GM18519 (cell line): Measurements from ENCODE around the gene PXYLP1.
"Not testable (repeated sequence)": the region's sequence is repeated elsewhere in the genome, so short reads cannot be mapped to it uniquely, and the experiment has no call there.

ENCODE experiments used
- ATAC-seq: cut with Tn5 transposase; IDR thresholded peaks from one replicate; pipeline ENCODE4 v1.9.1; 2021; ENCODE audit warnings: mild to moderate bottlenecking, moderate library complexity; ENCODE audit not compliant: unreplicated experiment, low FRiP score

PXYLP1 gene, protein sequence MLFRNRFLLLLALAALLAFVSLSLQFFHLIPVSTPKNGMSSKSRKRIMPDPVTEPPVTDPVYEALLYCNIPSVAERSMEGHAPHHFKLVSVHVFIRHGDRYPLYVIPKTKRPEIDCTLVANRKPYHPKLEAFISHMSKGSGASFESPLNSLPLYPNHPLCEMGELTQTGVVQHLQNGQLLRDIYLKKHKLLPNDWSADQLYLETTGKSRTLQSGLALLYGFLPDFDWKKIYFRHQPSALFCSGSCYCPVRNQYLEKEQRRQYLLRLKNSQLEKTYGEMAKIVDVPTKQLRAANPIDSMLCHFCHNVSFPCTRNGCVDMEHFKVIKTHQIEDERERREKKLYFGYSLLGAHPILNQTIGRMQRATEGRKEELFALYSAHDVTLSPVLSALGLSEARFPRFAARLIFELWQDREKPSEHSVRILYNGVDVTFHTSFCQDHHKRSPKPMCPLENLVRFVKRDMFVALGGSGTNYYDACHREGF

DNA sequence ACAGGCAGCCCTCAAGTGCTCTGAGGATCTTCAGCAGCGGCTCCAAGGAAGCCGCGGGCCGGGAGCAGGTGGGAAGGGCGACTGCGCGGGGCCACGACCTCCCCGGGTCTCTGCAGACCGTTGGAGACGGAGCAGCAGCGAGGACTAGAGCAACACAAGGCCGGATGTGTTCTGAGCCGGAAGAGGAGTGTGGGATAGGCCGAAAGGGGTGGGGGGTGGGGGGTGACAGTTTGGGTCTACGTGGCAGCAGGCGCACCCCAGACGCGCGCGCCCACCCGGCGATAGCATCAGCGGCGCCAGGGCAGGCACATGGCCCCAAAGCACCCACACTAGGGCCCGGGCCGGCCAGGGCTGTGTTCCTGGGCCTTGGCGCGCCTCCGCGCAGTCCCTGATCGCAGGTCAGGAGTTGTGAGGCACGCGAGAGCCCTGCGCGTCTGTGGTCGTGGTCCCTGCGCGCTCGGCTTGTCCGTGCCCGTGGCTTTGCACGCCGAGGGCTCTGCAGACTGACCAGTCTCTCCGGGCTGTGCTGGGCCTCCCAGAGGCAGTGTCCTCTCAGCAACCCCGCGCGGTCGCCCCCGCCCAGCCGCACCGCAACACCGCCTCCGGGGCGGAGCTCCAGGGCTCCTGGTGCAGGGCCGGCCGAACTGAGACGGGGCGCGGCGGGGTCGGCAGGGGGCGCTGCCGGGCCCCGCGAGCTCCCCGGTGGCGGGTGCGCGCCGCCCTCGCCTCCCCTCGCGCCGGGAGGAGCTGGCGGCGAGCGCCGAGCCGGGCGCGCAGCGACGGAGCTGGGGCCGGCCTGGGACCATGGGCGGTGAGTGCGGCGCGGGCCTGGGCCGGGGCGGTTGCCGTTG is at the start of gene PXYLP1:
PXYLP1 (plus strand) TSS at position 725 of the 851 bp plus-strand sequence. CDS start 28,351 bp downstream, outside the sequence.
- ATAC-seq, result peak; percentile 93

DNA sequence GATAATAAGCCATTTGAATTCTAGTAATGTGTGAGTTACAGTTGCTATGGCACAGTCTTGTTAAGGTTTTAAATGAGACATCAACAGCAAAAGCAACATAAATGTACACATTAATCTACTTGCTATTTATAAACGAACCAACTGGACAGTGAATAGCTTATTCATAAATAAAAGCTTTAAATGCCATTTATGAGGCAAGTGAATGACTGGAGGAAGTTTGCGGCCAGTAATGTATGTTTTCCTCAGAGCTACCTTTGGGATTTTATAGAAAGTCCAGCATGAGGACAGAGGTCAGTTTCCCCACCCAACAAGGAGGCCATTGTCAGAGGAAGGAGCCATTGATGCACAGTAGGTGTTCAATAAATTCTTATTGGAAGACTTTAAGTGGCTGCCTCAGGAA is 48.0 kb upstream of the PXYLP1 start:
- ATAC-seq, result no peak

DNA sequence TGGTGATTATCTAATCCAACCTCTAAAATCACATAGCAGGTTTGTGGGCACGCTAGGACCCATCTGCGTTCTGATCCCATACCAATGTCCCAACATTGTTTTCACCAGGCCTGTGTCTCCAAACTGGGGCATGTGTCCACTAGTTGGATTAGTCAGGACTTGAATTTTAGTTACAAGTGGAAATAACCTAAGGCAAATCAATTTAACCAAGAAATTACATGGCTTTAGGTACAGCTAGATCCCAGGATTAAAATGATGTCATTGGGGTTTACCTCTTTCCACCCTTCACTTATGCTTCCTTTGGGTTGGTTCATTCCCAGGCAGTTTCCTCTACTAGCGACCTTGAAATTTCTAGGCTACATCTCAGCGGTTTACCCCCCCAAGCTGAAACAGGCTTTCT is 47.2 kb upstream of the PXYLP1 start:
- no peak for ATAC-seq

DNA sequence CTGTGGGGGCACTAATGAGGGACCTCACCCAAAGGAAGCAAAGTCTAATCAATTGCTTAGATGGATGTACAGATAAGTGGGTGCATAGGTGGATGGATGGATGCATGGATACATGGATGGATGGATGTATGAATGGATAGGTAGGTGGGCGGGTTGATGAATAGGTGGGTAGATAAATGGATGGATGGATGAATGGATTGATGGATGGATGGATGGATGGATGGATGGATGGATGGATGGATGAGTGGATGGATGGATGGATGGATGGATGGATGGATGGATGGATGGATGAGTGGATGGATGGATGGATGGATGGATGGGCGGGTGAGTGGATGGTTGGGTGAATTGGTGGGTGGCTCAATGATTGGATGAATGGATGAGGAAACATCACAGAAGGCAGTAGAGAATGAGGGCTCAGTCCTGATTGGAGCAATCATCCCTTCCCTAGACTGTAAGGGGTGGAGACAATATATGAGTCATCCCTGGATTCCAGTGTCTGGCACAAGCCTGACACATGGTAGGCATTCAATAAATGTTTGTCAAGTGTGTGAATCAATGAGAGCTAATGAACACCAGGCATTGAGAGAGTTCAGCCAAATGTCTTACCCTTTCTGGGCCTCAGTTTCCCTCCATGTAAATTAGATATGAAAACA is 40.4 kb upstream of the PXYLP1 start:
- no peak for ATAC-seq

DNA sequence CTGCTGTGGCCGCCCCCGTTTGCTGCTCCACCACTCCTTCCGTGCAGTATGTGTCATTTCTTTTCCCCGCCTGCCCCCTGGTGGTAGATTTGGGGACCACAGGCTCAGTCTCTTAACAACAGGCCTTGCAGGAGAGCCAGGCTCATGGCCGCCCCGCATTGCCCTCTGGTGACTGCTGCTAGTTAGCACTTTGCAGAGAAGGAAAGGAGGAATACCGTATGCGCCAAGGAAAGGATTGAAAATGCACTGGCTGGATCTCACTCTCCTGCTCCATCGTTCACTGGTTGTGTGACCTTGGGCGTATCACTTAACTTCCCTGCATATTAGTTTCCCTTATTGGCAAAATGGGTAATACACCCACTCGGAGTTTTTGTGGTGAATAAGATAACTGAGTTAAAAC is 39.3 kb upstream of the PXYLP1 start:
- ATAC-seq, result peak; percentile 99

DNA sequence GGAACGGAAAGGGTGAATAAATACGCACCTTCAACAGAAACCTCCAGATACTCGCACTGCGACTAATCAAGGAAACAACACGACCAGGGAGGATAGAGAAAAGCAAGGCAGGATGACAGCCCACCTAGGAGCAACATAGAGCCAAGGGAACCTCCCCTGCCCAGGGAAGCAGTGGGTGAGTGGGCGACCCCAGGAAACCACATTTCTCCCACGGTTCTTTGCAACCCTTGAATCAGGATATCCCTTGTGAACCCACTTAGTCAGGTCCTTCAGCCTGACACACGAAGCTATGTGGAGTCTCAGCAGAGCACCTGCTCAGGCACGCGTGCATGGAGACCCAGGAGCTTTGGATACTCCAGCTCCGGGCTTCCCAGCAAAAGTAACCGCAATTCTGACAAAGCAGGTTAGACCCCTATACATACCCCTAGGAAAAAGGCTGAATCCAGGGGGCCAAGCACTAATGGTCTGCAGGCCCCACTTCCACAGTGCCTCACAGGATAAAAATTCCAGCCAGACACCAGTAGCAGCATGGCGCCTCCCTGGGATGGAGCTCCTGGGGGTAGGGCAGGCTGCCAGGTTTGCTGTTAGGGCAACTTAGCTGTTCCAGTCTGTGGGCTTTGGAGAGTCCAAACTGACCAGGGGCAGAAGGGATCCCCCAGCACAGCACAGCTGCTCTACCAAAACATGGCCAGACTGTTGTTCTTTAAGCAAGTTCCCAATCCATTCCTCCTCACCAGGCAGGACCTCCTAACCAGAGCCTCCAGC is 38.4 kb upstream of the PXYLP1 start:
- no peak for ATAC-seq

DNA sequence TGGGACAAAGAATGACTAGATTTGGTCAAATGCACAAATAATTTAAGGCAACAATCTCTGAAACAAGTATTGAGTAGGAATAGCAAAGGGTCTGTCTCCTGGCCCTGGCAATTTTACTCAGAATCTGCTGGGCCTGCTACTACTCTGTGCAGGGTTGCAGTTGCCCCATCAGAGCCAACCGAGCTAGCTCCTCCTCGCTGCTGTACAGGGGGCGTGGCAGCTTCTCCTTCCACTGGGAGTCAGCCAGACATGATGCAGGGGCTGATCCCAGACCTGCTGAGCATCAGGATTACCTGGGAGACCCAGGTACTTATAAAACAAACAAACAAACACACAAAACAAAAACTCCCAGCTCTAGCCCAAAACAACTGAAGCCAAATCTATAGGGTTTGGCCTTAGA is 30.5 kb upstream of the PXYLP1 start:
- no peak for ATAC-seq

DNA sequence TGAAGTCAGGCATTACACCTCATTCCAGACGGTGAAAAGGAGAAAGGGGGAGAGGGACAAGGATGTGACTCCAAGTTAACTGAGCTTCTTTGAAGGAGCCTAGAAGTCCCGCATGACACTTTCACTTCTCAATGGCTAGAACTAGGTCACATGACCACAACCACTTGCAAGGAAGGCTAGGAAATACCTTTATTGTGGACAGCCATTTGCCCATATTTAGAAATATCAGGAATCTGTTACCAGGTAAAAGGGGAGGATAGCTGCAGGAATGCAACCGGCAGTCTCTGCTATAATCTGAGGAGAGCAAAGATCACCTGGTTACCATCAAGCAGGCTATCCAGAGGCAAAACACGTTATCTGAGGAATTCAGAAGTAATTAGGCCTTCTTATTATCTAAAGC is 28.9 kb upstream of the PXYLP1 start:
- ATAC-seq, result no peak

DNA sequence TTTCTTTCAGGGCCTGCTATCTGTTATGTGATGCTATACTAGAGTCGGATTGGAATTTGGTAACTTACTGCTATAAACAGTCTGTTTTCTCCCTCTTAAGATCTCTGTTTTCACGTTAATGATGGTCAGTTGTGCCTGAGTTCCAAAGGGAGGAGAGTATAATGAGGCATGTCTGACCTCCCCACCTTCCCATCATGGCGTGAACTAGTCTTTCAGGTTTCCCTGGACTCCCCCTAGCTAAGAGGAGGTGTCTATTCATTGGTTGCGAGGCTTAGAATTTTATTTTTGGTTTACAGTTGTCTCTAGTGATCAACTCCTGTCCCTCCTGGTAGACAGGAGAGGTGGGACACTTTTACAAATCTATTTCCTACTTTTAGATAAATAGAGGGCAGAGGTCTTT is 27.8 kb upstream of the PXYLP1 start:
- no peak for ATAC-seq

DNA sequence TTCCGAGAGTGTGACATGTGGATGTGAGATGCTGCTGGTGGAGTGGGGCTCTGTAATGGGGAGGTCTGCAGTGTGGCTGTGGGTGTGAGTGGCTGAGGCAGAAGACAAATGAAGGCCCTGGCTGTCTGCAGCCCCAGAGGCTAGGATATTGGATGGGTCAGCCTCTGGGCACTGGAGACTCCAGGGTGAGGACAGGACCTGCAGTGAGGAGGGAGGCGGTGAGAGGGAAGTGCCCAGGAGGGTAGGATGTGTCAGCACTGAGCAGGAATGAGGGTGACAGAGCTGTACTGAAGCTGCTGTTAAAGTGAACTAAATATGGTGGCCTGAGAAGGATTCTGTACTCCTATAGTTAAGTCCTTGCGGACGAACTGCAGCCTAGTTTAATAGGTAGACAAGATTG is 27.3 kb upstream of the PXYLP1 start:
- ATAC-seq, result no peak

DNA sequence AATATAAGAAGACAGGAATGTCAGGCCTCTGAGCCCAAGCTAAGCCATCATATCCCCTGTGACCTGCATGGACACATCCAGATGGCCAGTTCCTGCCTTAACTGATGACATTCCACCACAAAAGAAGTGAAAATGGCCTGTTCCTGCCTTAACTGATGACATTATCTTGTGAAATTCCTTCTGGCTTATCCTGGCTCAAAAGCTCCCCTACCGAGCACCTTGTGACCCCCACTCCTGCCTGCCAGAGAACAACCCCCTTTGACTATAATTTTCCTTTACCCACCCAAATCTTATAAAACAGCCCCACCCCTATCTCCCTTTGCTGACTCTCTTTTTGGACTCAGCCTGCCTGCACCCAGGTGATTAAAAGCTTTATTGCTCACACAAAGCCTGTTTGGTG is 20.3 kb upstream of the PXYLP1 start:
- ATAC-seq, result not testable (repeated sequence)

DNA sequence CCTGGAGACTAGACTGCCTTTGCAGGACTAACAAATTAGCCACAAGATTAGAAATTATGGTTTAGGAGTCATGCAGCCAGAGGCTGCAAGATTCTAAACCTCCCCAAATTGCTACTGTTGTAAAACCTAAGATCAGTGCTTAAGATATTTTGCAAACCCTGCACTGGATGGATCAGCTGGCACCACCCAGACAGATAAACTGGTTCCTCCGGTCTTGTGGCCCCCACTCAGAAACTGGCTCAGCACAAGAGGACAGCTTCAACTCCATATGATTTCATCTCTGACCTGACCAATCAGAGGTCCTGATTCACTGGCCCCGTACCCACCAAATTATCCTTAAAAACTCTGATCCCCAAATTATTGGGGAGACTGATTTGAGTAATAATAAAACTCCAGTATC is 19.5 kb upstream of the PXYLP1 start:
- ATAC-seq, result no peak

DNA sequence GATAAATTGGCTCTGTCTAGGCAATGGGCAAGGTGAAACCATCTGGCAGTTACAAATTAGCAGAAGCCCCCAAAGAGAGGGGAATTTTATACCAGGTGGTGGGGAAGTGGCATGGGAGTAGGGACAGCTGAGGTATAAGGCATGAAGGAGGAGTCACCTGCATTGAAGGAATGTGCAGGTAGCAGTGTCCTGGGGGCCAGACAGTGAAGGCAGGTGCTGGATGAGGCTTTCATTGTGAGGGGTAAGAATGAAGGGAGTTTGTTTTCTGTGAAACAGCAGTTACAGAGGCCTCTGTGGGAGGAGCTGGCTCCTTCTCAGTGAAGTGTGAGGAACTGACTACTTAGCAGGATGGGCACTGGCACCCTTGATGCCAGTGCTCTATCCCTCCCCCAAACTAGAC is 19.1 kb upstream of the PXYLP1 start:
- no peak for ATAC-seq

DNA sequence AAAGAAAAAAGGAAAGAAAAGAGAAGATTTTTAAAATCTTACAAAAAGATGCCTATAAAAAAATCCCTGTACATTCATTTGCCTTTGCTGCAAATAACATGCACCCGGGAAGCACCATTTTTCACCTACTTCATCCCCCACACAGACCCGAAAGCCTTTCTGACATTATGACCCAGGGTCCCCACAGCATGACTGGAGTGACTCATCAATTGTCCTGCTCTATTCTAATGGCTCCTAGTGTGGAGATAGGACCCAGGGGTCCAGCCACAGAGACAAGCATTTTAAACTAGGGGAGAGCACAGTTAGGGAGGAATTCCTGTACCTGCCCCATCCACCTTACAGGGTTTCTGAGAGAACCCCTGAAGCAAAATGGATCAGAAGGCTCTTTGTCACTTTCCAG is 14.7 kb upstream of the PXYLP1 start:
- no peak for ATAC-seq

DNA sequence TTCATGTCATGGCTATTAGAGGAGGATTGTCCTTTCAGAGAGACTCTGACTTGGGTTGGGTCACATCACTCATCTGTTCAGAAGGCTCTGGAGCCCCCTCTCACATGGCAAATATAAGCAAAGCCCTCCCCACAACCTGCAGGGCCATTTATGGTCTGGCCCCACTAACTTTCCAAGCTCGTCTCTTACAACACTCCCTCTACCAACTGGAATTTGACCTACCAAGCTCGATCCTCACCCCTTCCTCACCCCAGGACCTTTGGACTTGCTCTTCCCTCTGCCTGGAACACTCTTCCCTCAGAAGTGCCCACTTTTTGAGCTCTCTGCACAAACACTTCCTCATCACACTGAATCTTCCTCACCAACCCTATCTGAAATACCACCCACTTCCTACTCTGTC is 14.2 kb upstream of the PXYLP1 start:
- ATAC-seq, result no peak

DNA sequence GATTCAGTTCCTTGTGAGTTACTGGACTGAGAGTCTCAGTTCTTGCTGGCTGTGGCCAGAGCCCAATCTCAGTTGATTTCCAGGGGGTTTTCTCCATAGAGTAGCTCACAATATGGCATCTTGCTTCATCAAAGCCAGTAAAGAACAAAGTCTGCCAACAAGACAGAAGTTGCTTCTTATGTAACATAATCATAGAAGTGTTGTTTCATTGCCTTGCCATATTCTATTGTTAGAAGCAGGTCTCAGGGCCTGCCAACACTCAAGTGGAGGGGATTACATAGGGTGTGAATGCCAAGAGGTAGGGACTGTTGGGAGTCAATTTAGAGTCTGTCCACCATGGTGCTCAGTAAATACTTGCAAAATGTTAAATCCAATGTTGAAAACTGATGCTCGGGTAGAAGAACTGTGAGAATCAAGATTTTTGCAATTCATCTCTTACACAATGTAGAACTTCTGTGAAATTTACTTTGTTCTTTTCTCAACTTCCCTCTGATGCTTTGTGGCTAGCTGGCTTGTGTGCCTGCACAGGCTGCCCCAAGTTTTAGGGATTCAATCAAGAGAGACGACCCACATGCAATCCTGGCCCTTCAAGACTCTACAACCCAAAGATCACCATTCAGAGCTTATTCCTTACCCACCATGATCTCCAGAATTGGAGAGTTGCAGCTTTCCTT is 13.3 kb upstream of the PXYLP1 start:
- ATAC-seq, result no peak

DNA sequence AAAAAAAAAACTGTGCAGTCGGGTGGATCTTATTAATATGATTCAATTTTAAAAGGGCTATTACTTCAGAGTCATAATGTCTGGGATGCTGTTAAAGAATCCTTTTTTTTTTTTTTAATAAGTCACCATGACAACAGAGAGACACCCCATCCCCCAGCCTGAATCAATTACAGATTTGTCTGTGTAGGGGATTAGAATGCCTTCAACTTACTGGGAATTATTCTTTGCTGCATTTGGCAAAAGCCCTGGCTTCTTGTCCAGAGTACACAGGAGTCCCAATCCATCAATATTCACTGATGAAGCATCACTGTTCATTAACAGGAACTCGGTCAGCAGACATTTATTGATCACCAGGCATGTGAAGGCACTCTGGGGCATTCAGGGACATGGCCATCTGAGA is 12.7 kb upstream of the PXYLP1 start:
- ATAC-seq, result no peak

DNA sequence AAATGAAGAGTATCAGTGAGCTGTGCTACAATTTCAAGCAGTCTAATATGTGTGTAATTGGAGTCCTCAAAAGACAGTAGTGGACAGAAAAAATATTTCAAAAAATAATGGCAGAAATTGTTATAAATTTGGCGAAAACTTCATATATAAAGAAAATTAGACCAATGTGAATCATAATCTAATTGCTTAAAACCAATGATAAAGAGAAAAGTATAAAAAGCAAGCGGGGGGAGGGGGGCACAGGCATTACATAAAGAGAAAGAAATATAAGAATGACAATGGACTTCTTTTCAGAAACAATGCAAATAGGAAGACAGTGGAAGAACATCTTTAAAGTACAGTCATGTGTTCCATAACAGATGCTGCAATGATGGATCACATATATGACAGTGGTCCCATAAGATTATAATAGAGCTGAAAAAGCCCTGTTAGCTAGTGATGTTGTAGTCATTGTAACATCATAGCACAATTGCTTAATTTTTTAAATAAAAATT is 7.9 kb upstream of the PXYLP1 start:
- no peak for ATAC-seq

DNA sequence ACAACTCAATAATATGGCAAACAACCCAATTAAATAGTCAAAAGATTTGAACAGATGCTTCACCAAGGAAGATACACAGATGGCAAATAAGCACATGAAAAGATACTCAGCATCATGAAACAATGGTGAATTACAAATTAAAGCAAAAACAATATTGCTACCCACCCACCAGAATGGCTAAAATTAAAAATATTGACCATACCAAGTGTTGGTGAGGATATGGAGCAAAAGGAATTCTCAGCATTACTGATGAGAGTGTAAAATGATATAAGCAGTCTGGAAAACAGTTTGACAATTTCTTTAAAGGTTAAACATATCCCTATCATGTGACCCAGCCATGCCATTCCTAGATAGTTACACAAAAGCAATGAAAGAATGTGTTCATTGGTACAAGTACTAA is 5.7 kb upstream of the PXYLP1 start:
- no peak for ATAC-seq

DNA sequence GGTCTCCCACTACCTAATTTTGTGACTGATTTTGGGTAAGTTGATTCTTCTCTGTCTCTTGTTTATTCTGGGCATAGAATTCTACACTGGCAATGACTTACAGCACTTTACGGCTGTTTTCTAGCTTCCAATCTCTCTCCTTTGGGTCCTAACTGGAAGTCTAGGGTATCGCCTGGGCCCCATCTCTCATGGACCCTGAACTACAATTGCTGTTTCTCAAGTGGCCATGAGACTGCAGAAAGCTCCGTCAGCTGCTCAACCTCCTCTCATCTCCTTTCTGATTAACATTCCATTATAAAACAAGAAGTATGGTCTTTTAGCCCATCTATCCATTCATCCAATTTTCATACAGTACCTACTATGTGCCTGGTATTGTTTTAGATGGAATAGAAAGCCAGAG is 4.4 kb upstream of the PXYLP1 start:
- no peak for ATAC-seq
